Retina (tissue), 1 donor: ENCODE data around the gene PTCD3.

Source experiments
- DNase-seq: peaks from one replicate; pipeline ENCODE4 v3.0.0-alpha.2; 2016

Gene PTCD3

GRCh38 chr2:86082756-86083155 is 23.3 kb upstream of the PTCD3 start:
- DNase-seq: no peak

DNA sequence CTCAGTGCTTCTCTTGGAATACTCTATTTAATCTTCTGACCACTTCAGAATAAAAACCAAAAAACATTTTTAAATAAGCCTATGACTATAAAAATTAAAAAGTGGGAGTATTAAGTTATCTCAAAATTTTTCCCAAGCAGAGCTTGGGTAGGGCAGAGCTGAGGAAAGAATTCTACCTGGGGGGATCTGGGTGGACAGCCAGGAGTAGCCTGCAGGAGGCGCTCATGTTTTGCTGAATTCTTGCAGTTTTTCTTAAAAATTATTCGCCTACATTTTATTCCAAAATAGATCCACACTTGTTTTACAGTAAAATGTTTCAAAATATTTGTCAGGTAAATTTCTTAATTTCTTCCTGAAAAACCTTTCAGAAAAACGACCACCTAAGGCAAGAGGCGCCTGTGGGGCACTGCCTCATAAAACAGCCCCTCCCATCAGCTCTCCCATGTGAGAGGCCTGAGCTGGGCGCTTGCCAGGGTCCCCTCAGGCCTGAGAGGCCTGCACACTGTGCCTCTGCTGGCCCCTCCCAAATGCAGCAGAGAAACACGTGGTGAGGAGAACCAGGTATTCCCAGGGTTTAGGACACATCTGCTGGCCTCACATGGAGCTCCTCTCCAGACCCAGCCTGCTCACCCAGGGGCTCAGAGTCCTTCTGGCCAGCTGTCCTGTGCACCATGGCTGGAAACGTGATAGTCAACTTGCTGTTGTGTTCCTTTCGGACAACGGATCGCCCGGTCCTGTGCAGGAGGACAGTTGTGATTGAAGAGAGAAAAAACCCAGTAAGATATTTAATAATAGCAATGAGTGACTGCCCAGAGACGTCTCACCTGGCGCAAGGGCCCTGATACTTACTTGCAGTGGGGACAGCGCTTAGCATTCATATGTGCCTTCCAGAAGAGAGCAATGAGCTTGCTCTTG is 17.8 kb upstream of the PTCD3 start:
- no peak for DNase-seq

- DNase-seq: no peak
Measured at GRCh38 chr2:86094229-86094628, 11.8 kb upstream of the PTCD3 start.

DNA sequence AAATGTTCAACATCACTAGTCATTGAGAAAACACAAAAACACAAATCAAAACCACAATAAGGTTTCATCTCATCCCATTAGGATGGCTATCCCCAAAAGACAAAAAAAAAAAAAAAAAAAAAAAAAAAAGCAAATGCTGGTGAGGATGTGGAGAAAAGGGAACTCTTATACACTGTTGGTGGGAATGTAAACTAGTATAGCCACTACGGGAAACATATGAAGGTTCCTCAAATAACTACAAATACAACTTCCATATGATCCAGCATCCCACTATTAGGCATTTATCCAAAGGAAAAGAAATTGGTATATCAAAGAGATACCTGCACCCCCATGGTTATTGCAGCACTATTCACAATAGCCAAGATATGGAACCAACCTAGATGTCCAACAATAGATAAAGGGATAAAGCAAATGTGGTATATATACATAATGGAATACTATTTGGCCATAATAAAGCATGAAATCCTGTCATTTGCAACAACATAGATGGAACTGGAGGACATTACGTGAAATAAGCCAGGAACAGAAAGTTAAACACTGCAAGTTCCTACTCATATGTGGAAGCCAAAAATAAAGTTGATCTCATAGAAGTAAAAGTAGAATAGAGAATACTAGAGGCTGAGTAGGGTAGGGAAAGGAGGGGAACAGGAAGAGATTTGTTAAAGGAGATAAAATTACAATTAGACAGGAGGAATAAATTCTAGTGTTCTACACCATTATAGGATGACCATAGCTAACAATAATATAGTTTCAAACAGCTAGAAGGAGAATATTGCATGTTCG is 8.7 kb upstream of the PTCD3 start:
- DNase-seq: no peak

DNA sequence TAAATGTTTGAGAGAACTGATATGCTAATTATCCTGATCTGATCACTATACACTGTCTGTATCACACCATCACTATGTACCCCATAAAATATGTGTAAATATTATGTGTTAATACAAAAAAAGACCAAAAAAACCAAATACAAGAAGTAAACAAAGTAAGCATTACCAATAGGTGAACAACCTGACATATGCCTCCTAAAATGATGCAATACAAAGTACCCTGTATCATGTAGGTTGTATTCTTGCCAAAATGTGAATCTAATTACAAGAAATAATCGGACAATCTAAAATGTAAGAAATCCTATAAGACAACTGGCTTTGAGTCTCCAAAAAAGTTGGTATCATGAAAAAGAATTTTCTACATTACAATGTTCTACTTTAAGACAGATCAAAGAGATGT is 8.1 kb upstream of the PTCD3 start:
- no peak for DNase-seq

DNA sequence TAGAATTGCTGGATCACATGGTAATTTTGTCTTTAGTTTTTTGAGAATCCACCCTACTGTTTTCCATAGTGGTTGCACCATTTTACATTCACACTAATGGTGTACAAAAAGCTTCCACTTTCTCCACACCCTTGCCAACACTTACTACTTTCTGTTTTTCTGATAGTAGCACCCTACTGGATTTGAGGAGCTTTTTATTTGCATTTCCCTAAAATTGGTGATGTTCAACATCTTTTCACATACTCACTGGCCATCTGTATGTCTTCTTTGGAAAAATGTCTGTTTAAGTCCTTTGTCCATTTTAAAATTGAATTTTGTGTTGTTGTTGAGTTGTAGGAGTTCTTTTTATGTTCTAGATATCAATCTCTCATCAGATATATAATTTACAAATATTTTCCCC is 3.9 kb upstream of the PTCD3 start:
- no peak for DNase-seq

DNA sequence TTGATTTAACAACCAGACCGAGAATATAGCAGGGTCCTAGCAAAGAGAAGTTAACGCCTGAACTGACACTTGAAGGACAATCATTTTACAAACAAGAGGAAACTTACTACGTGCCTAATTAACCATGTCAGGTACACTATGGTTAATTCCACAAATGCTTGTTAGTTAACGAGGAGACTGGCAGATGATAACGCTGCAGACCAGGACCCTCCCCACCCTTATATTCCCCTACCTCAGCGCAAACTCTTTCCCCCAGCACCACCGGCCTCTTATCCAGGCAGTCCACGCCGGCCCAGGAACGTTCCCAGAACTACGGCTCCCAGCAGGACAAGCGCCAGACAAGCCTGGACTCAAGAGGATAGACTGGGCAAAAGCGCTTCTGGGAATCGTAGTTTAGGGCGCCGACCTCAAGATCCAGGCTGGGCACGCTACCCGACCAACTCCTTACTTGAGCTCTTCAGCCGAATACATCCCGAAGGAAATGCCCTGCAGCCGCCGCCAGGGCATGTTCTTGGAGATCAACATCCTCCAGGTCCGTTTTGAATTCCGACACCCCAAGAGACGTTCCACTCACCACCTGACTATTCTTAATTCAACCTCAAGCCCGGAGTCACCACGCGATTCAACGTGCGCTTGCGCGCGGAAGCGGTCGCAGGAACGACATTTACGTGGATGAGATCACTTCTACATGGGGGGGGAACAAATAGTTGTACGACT is 625 bp upstream of the PTCD3 start, which contains the start of gene POLR1A:
POLR1A (minus strand) TSS at position 635 of the 717 bp plus-strand sequence; CDS start at position 525, 110 bp downstream.
- DNase-seq: peak; percentile 100

- no peak for DNase-seq
Measured at GRCh38 chr2:86107031-86107430, 996 bp downstream of the PTCD3 start.

- no peak for DNase-seq
Measured at GRCh38 chr2:86118130-86118529, 12.1 kb downstream of the PTCD3 start.

- no peak for DNase-seq
Measured at GRCh38 chr2:86123328-86123925, 17.4 kb downstream of the PTCD3 start.

DNA sequence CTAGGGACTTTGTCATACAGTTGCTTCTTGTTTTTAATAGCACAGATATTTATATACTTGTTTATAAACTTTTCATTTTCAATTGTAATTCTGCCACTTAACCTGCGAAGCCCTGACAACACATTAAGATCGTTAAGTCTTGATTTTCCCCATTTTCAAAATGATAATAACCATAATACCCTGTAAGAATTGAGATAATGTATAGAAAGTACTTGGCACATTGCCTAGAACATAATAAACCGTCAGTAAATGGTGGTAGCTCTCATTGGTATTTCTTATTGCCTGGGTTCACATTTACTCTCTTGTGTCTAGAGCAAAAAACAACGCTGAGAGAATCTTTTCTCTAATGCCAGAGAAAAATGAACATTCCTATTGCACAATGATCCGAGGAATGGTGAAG is 18.6 kb downstream of the PTCD3 start:
- DNase-seq: no peak

GRCh38 chr2:86134709-86135108 is 28.7 kb downstream of the PTCD3 start:
- no peak for DNase-seq

GRCh38 chr2:86135653-86136052 is 29.6 kb downstream of the PTCD3 start:
- DNase-seq: no peak

- no peak for DNase-seq
Measured at GRCh38 chr2:86136141-86136540, 30.1 kb downstream of the PTCD3 start.

DNA sequence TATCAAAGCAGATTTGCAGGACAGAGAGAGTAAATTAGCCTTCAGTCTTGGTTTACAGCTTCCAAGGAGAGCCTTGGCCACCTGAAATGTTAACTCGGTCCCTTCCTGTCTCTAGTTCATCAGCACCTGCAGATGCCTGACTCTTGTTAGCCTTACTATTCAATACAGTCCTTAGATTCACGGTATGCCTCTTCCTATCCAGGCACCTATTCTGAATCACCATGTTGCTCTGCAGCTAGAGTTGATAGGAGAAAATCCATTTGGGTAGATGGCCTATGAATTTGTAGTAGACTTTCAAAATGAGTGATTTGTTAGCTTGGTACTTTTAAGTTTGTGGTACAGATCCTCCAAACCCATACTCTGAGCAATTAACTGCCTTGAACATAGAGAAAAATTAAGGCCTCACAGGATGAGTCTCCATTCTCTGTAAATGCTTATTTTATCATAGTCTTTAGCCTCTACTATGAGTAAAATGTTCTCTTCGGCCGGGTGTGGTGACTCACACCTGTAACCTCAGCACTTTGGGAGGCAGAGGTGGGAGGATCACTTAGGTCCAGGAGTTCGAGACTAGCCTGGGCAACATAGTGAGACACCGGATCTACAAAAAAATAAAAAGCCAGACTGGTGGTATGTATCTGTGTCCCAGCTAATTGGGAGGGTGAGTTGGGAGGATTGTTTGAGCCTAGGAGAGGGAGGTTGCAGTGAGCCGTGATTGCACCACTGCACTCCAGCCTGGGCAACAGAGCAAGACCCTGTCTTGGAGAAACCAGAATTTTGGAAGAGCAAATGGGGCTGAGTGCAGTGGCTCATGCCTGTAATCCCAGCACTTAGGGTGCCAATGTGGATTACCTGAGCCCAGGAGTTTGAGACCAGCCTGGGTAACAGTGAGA is 32.9 kb downstream of the PTCD3 start:
- no peak for DNase-seq

DNA sequence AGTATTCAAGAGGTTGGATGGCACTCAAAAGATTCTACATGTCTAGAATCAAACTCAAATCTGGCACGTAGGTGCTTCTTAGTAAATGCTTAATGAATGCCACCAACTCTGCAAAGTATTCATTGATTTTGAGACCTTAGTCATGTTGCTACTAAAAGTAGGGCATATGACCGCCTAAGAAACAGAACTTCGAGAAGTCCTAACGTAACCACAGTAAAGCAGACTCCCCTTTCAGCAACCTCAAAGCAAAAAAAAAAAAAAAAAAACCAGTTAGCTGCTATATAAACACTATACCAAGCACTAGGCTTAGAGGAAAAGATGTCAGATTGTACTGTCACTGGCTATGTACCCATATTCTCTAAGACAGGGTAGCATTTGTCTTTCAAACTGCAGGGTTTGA is 33.9 kb downstream of the PTCD3 start:
- no peak for DNase-seq

- DNase-seq: no peak
Measured at GRCh38 chr2:86140969-86141392, 34.9 kb downstream of the PTCD3 start.

DNA sequence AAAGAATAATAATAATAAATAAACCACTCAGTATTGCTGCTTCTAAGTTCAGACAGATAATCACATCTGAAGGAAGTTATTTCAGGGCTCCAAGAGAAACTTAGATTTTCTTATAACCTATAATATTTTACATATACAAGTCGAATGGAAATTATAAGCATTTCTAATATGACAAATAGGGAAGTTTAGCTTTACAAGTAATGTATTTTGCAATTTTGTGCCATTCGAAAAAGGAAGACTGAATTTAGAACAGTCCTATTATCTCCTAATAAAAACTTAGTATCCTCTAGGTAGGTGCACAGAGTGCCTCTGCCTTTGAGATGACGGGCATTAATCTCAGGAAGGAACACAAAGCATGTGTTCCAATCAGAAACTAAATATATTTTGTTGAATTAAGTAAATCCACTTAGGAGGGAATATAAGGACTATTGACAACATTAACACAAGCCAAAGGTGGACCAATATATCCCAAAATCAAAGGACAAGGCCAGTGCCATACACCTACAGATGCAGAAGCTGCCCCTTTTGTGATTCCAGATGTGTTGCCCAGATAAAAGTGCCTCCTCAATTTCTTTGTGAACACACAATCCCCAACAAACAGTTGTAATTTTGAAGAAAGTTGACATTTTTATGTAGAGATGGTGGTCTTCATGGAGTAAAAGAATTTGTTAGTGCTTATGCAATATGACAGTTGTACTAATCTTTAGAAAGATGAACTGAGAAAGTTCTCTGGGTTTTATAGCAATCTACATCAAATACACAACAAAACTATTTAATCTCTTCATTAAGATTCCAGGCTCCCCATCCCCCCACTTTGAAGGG is 36.6 kb downstream of the PTCD3 start:
- no peak for DNase-seq

DNA sequence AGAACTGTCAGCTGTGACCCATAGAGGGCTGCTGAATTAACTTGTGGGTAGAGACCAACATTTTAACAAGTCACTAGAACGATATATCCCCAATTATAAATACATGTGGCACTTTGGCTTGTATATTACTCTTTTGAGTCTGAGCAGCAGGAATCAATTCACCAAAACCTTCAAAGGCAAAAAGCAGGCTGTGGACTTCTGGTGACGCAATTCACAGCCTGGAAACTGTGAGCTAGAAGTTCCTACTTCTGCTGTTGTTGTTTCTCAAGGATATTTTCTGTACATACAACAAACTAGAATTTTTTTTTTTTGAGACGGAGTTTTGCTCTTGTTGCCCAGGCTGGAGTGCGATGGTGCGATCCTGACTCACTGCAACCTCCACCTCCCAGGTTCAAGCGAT is 37.3 kb downstream of the PTCD3 start:
- DNase-seq: no peak

DNA sequence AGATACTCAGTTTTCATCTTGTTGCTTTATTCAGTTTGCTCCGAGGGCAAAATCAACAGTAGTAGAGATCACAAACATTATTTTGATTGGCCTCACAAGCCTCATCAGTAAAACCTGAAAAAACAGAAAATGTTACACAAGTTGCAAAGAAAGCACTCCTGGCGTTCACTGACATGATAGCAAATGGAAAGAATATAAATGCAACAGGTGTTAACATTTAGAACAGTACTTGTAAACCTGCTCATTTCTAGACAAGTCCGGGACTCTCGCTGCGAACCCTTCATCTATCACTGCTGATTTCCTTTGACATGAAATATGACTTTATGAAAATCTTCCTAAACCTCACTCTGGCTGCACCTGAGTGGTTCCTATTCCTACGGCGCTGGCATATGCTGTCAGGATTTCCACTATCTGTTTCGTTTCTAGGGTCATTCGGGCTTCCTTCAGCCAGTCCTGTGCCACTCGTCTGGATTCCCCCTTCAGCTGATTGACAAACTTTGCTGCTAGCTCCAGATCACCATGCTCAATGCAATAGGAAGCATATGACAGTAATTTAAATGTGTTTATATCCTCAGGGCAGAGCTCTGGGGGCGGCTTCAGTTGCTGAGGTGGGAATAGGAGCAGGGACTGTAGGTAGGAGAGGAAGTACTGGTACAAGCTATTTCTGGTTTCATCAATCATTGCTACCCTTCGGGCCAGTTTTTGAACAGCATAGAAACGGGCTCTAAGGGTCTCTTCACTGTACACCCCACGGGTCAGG is 38.1 kb downstream of the PTCD3 start:
- no peak for DNase-seq
